Caco-2 (cell line): ENCODE results near the gene C9orf78. TPM values are rescaled to one million over a fixed set of nuclear protein-coding genes. Genes with fewer than 3 reads are reported as not detected.

Experiments used
- BruUV-seq: library from RNA; stranded (reverse); fragments of 400-500 nt; replicated peaks from 2 replicates; lab custom pipeline; 2021; lab: Mats Ljungman, UMichigan
- CTCF ChIA-PET: fragments of 300-600 bp; sonication (Branson Sonifier 250); formaldehyde crosslinking; loops from one replicate; lab custom pipeline; 2022; ENCODE audit warnings: antibody characterized with exemption; lab: Charles Lee
- POLR2A ChIA-PET: fragments of 300-600 bp; sonication (Branson Sonifier 250); formaldehyde crosslinking; loops from one replicate; lab custom pipeline; 2022; ENCODE audit warnings: antibody characterized with exemption; lab: Charles Lee
- DNase-seq, 2 experiments: peaks; one replicate each; pipeline versions ENCODE4 v3.0.0 to v3.0.0-alpha.2; 2020 to 2022
- H3K27me3 ChIP-seq: replicated peaks from 2 replicates; pipeline ENCODE4 v1.6.0; 2011; ENCODE audit warnings: low read length; ENCODE audit not compliant: control insufficient read depth, insufficient read depth
- H3K36me3 ChIP-seq: 2 replicates; pipeline ENCODE4 v1.5.1; 2011; ENCODE audit warnings: low read length; ENCODE audit not compliant: control insufficient read depth, insufficient read depth
- H3K4me1 ChIP-seq: fragments of 250-450 bp; sonication (Bioruptor Pico); 2 replicates; pipeline ENCODE4 v1.5.1; 2020; ENCODE audit warnings: mild to moderate bottlenecking
- H3K4me3 ChIP-seq: 2 replicates; pipeline ENCODE4 v1.5.1; 2011; ENCODE audit warnings: low read depth, mild to moderate bottlenecking, control low read depth, low read length
- H3K9me3 ChIP-seq: fragments of 250-450 bp; sonication (Bioruptor Pico); 2 replicates; pipeline ENCODE4 v1.5.1; 2020; ENCODE audit warnings: mild to moderate bottlenecking, moderate library complexity
- H3K27ac Mint-ChIP-seq: one replicate; pipeline ENCODE4 v1.8.0; 2022; ENCODE audit warnings: mixed read lengths; ENCODE audit not compliant: unreplicated experiment
- H3K27me3 Mint-ChIP-seq: one replicate; pipeline ENCODE4 v1.8.0; 2022; ENCODE audit warnings: mixed read lengths; ENCODE audit not compliant: insufficient read depth, unreplicated experiment
- H3K36me3 Mint-ChIP-seq: one replicate; pipeline ENCODE4 v1.8.0; 2022; ENCODE audit warnings: mild to moderate bottlenecking, mixed read lengths; ENCODE audit not compliant: insufficient read depth, unreplicated experiment
- H3K4me1 Mint-ChIP-seq: one replicate; pipeline ENCODE4 v1.8.0; 2022; ENCODE audit warnings: low read depth, mixed read lengths; ENCODE audit not compliant: unreplicated experiment
- H3K4me3 Mint-ChIP-seq: one replicate; pipeline ENCODE4 v1.8.0; 2022; ENCODE audit warnings: mild to moderate bottlenecking, moderate library complexity, mixed read lengths; ENCODE audit not compliant: unreplicated experiment
- H3K9me3 Mint-ChIP-seq: one replicate; pipeline ENCODE4 v1.8.0; 2022; ENCODE audit warnings: mixed read lengths; ENCODE audit not compliant: unreplicated experiment
- CTCF ChIP-seq, 2 experiments: fragments of 200-600 bp in 1 of 2; IDR thresholded peaks; 1 replicate in 1 of 2; 2 replicates in 1 of 2; pipeline versions ENCODE4 v1.5.1 to v1.8.0; 2011 to 2022; ENCODE audit warnings: antibody characterized with exemption in 1 of 2, control low read depth in 1 of 2, inconsistent platforms in 1 of 2, low read depth in 1 of 2, low read length in 1 of 2, mild to moderate bottlenecking in 1 of 2, moderate library complexity in 1 of 2; ENCODE audit not compliant: insufficient read depth in 1 of 2, severe bottlenecking in 1 of 2, unreplicated experiment in 1 of 2
- intact Hi-C: fragments of 100-400 bp; cut with micrococcal nuclease; formaldehyde crosslinking; loops from one replicate; pipeline ENCODE4 v1.10.0; 2022; ENCODE audit not compliant: unreplicated experiment
- total RNA-seq: library from RNA; stranded (reverse); gene quantifications from 2 replicates; pipeline ENCODE4 v1.2.3, GENCODE V29; 2022

C9orf78 gene
- total RNA-seq, 1 experiment from 2014 or later, result 44.1 TPM

- intact Hi-C loops, result no loop called here
- no TSS peak for BruUV-seq
- H3K4me1 ChIP-seq, result no peaks in the 10 kb centered on the region
- H3K27me3 ChIP-seq, result no peaks in the 10 kb centered on the region
- H3K9me3 ChIP-seq, result no peaks in the 10 kb centered on the region
- ChIA-PET POLR2A (no interaction called here), CTCF (no interaction called here)
- no peaks in the 10 kb centered on the region for H3K9me3 Mint-ChIP-seq
- H3K4me1 Mint-ChIP-seq, result no peaks in the 10 kb centered on the region
- TF ChIP-seq CTCF (IDR thresholded peaks at IDR 0.05; ENCODE audit: insufficient read depth in 1 of 2, low read depth in 1 of 2, low read length in 1 of 2, severe bottlenecking in 1 of 2, unreplicated experiment in 1 of 2), result no peak
- no peak for DNase-seq
- H3K27me3 Mint-ChIP-seq, result no peaks in the 10 kb centered on the region
- no peak overlapping the region for H3K4me3 Mint-ChIP-seq
- no peaks in the 10 kb centered on the region for H3K36me3 ChIP-seq
- H3K36me3 Mint-ChIP-seq, result peaks cover 9% of the 10 kb centered on the region
- no peak overlapping the region for H3K27ac Mint-ChIP-seq
- no peak overlapping the region for H3K4me3 ChIP-seq
These were observed 38.6 kb upstream of the C9orf78 start for GRCh38 chr9:129873563-129874190.

DNA sequence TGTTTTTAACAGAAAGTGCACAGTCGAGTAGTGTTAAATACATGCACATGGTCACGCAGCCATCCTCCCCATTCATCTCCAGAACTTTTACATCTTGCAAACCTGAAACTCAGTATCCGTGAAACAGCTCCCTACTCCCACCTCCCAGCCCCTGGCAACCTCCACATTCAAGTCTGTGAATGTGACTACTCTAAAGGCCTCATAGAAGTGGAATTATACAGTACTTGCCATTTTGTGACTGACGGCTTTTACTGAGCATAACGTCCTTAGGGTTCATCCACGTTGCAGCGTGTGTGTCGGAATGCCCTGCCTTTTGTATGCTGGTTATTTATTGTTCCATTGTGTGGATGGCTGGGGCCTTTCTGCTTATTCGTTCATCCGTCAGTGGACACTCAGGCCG is 36.0 kb upstream of the C9orf78 start:
- peaks cover 9% of the 10 kb centered on the region for H3K36me3 Mint-ChIP-seq
- Histone ChIP-seq H3K4me1 (no peaks in the 10 kb centered on the region), H3K4me3 (no peak overlapping the region), H3K36me3 (no peaks in the 10 kb centered on the region), H3K27me3 (no peaks in the 10 kb centered on the region), H3K9me3 (no peaks in the 10 kb centered on the region)
- CTCF ChIA-PET, result no interaction called here
- H3K27me3 Mint-ChIP-seq, result no peaks in the 10 kb centered on the region
- DNase-seq, result no peak
- H3K4me1 Mint-ChIP-seq, result no peaks in the 10 kb centered on the region
- no peak overlapping the region for H3K4me3 Mint-ChIP-seq
- intact Hi-C loops, result no loop called here
- no peak overlapping the region for H3K27ac Mint-ChIP-seq
- BruUV-seq, result no TSS peak
- no peaks in the 10 kb centered on the region for H3K9me3 Mint-ChIP-seq
- TF ChIP-seq CTCF (IDR thresholded peaks at IDR 0.05; ENCODE audit: insufficient read depth in 1 of 2, low read depth in 1 of 2, low read length in 1 of 2, severe bottlenecking in 1 of 2, unreplicated experiment in 1 of 2), result no peak
- POLR2A ChIA-PET, result no interaction called here

- H3K9me3 Mint-ChIP-seq, result no peaks in the 10 kb centered on the region
- TF ChIP-seq CTCF (IDR thresholded peaks at IDR 0.05; ENCODE audit: insufficient read depth in 1 of 2, low read depth in 1 of 2, low read length in 1 of 2, severe bottlenecking in 1 of 2, unreplicated experiment in 1 of 2), result no peak
- H3K27ac Mint-ChIP-seq, result no peak overlapping the region
- Histone ChIP-seq H3K4me3 (no peak overlapping the region), H3K27me3 (no peaks in the 10 kb centered on the region), H3K36me3 (no peaks in the 10 kb centered on the region), H3K4me1 (no peaks in the 10 kb centered on the region), H3K9me3 (no peaks in the 10 kb centered on the region)
- H3K27me3 Mint-ChIP-seq, result no peaks in the 10 kb centered on the region
- POLR2A ChIA-PET, result no interaction called here
- H3K4me3 Mint-ChIP-seq, result no peak overlapping the region
- H3K36me3 Mint-ChIP-seq, result peaks cover 13% of the 10 kb centered on the region
- DNase-seq, result no peak
- CTCF ChIA-PET, result no interaction called here
- H3K4me1 Mint-ChIP-seq, result no peaks in the 10 kb centered on the region
- intact Hi-C loops, result no loop called here
- no TSS peak for BruUV-seq
These were observed 34.8 kb upstream of the C9orf78 start for GRCh38 chr9:129869585-129870501.
